HL-60 (cell line): ENCODE results near the gene ZNF805.

ENCODE experiments used
- DNase-seq, 2 experiments: peaks; one replicate each; pipeline ENCODE4 v3.0.0-alpha.2; 2010 to 2020; ENCODE audit warnings: low read depth in 1 of 2, low spot score in 1 of 2
- H3K27ac ChIP-seq: fragments of 250-450 bp; sonication (Bioruptor Pico); replicated peaks from 2 replicates; pipeline ENCODE4 v1.5.1; 2020; ENCODE audit warnings: mild to moderate bottlenecking, moderate library complexity
- H3K27me3 ChIP-seq: fragments of 250-450 bp; sonication (Bioruptor Pico); 2 replicates; pipeline ENCODE4 v1.5.1; 2021; ENCODE audit warnings: mild to moderate bottlenecking, moderate library complexity; ENCODE audit not compliant: insufficient read depth, poor library complexity, severe bottlenecking
- H3K4me3 ChIP-seq: replicated peaks from 2 replicates; pipeline ENCODE4 v1.5.1; 2011; ENCODE audit warnings: mild to moderate bottlenecking, control low read depth, low read length; ENCODE audit not compliant: insufficient read depth
- GABPA ChIP-seq: IDR thresholded peaks from 2 replicates; pipeline ENCODE4 v1.6.1; 2012; ENCODE audit warnings: low read depth
- POLR2AphosphoS5 ChIP-seq: IDR thresholded peaks from 2 replicates; pipeline ENCODE4 v1.6.1; 2012; ENCODE audit warnings: low read depth
- SPI1 ChIP-seq: IDR thresholded peaks from 2 replicates; pipeline ENCODE4 v1.6.1; 2012; ENCODE audit warnings: low read depth, mild to moderate bottlenecking, borderline replicate concordance
- TF ChIP-seq, protein P1 (sequence below): IDR thresholded peaks from one replicate; pipeline ENCODE4 v1.5.1; 2011; ENCODE audit warnings: low read length, control low read depth, inconsistent platforms; ENCODE audit not compliant: insufficient read depth
- TF ChIP-seq, protein P2 (sequence below): IDR thresholded peaks from 2 replicates; pipeline ENCODE4 v1.6.1; 2012; ENCODE audit warnings: low read depth; ENCODE audit not compliant: insufficient replicate concordance

Gene ZNF805

DNA sequence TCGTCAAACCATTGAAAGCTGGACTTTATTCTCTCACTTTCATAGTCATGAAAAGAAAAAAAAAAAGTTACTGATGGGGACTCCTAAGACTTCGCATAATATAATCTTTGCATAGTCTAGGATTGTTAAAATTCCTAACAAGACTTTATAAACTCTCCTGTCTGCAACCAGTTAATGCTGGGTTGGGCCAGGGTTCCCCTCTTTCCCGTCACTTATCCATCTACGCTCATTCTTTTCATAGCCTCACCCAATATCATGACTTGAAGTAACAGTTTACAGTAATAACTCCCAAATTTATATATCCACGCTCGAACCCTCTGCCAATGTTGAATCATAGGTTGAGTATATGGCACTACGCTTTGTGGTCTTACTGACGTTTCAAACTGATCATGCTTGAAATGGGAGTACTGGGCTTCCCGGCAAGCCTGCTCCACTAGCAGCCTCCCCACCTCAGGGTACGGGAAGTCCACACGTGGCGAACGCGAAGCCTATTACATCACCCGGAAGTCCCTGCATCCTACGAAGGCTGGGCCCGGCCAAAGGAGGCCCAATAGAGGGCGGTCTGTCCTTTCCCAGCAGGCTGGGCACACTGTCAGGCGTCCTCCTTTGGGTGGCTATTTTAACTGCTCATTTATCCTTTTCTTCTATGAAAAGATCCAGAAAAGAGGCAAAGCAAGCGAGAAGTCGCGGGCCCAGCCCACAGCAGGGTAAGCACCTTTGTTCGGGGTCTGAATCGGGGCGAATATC lies 39.2 kb downstream of the ZNF805 start:
- Histone ChIP-seq H3K4me3 (peak overlapping the region; percentile 90), H3K27ac (peak overlapping the region; percentile 95), H3K27me3 (no peaks in the 10 kb centered on the region)
- DNase-seq: peak; percentile 93 to 94
- TF ChIP-seq POLR2AphosphoS5 (peak; percentile 88; the same call in 1 of the 2 replicates), GABPA (peak; percentile 64; the same call in 1 of the 2 replicates), SPI1 (peak; percentile 38; the same call in 1 of the 2 replicates)
- TF ChIP-seq, protein P1, sequence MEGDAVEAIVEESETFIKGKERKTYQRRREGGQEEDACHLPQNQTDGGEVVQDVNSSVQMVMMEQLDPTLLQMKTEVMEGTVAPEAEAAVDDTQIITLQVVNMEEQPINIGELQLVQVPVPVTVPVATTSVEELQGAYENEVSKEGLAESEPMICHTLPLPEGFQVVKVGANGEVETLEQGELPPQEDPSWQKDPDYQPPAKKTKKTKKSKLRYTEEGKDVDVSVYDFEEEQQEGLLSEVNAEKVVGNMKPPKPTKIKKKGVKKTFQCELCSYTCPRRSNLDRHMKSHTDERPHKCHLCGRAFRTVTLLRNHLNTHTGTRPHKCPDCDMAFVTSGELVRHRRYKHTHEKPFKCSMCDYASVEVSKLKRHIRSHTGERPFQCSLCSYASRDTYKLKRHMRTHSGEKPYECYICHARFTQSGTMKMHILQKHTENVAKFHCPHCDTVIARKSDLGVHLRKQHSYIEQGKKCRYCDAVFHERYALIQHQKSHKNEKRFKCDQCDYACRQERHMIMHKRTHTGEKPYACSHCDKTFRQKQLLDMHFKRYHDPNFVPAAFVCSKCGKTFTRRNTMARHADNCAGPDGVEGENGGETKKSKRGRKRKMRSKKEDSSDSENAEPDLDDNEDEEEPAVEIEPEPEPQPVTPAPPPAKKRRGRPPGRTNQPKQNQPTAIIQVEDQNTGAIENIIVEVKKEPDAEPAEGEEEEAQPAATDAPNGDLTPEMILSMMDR: peak; percentile 7
- TF ChIP-seq, protein P2, sequence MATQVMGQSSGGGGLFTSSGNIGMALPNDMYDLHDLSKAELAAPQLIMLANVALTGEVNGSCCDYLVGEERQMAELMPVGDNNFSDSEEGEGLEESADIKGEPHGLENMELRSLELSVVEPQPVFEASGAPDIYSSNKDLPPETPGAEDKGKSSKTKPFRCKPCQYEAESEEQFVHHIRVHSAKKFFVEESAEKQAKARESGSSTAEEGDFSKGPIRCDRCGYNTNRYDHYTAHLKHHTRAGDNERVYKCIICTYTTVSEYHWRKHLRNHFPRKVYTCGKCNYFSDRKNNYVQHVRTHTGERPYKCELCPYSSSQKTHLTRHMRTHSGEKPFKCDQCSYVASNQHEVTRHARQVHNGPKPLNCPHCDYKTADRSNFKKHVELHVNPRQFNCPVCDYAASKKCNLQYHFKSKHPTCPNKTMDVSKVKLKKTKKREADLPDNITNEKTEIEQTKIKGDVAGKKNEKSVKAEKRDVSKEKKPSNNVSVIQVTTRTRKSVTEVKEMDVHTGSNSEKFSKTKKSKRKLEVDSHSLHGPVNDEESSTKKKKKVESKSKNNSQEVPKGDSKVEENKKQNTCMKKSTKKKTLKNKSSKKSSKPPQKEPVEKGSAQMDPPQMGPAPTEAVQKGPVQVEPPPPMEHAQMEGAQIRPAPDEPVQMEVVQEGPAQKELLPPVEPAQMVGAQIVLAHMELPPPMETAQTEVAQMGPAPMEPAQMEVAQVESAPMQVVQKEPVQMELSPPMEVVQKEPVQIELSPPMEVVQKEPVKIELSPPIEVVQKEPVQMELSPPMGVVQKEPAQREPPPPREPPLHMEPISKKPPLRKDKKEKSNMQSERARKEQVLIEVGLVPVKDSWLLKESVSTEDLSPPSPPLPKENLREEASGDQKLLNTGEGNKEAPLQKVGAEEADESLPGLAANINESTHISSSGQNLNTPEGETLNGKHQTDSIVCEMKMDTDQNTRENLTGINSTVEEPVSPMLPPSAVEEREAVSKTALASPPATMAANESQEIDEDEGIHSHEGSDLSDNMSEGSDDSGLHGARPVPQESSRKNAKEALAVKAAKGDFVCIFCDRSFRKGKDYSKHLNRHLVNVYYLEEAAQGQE: peak; percentile 49

DNA sequence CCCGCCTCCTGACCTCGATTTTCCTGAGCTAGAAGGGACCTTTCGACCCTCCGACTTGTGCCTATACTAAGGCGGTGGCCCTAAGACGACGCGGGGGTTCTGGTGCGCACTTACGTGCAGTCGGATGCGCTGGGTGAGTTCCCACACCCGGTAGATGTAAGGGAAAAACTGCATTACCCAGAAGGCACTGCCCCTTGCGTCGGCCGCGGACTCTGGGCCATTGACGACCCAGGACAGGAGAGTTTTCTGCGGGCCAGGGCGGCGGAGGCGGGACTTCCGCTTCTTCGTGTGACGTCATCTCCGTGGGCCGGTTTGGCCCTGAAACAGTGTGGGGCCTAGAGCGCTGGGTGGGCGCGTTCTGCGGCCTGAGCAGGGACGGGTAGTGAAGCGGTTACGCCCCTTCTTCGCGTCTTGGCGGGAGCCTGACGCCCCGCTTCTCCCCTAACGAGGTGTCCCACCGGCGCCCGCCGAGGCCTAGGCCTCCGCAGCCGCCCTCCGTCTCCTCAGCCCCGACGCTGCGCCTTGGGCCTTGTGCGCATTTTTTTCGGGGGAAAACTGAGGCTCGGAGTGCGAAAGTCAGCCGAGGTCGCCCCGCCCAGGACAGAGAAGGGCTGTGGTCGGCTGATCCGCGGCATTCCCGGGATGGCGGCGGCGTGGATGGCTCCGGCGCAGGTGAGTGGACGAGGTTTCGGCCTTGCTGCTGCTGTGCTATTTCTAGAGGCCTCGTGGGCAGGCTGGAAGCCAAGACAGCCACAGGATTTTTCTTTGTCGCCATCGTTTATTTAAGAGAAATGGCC lies 39.9 kb downstream of the ZNF805 start, which contains the start of gene ZNF460:
Gene ZNF460 (plus strand): TSS at position 321 of the 797 bp plus-strand sequence. CDS start 322 bp downstream, at position 643.
- Histone ChIP-seq H3K27me3 (no peaks in the 10 kb centered on the region), H3K27ac (peak within 1 kb of the TSS; percentile 95), H3K4me3 (peak within 1 kb of the TSS; percentile 90)

More for the DNA sequence above, 39.9 kb downstream of the ZNF805 start, which contains the start of gene ZNF460:
- DNase-seq: peak; percentile 96 to 97
- TF ChIP-seq GABPA: peak; percentile 89
- TF ChIP-seq POLR2AphosphoS5: peak; percentile 26; the same call in 1 of the 2 replicates
- TF ChIP-seq SPI1: peak; percentile 80
- TF ChIP-seq, protein P1: no peak
- TF ChIP-seq, protein P2: peak; percentile 7
